ENCODE measurements around the gene TRPV2.
A peak's percentile ranks its signal among the peaks of the same experiment; 100 is the strongest.
"Not testable (repeated sequence)": the region's sequence is repeated elsewhere in the genome, so short reads cannot be mapped to it uniquely, and the experiment has no call there.

Gene TRPV2

GRCh38 chr17:16391451-16391850 lies 23.9 kb upstream of the TRPV2 start:
- TF ChIP-seq CTCF (IDR thresholded peaks at IDR 0.05; ENCODE audit: control extremely low read depth, extremely low read depth, low read depth, missing control alignments): no peak
- DNase-seq (ENCODE audit: extremely low spot score): no peak
- ChIA-PET CTCF (no interaction called here), POLR2A (no interaction called here)

GRCh38 chr17:16392491-16392890 lies 22.9 kb upstream of the TRPV2 start:
- CTCF ChIA-PET; POLR2A ChIA-PET; DNase-seq (ENCODE audit: extremely low spot score): not testable (repeated sequence)

- not testable (repeated sequence) for DNase-seq (ENCODE audit: extremely low spot score)
- POLR2A ChIA-PET: interaction anchor here (1.0 kb wide), 1 partner anchor 15 kb away, joined by 3 read pairs; the partner anchor contains the start of gene UBB
- CTCF ChIA-PET: interaction anchor here (2.2 kb wide), 1 partner anchor 19 kb away, joined by 8 read pairs; the partner anchor contains the start of gene TRPV2
These were observed 19.5 kb upstream of the TRPV2 start for GRCh38 chr17:16395887-16396286.

GRCh38 chr17:16396693-16397092 lies 18.7 kb upstream of the TRPV2 start:
- DNase-seq (ENCODE audit: extremely low spot score): not testable (repeated sequence)
- ChIA-PET CTCF (interaction anchor here (1.1 kb wide), 1 partner anchor 20 kb away, joined by 3 read pairs; no protein-coding TSS in a partner anchor), POLR2A (interaction anchor here (1.0 kb wide), 1 partner anchor 16 kb away, joined by 3 read pairs; the partner anchor contains the start of gene UBB)

GRCh38 chr17:16398270-16399267 lies 16.8 kb upstream of the TRPV2 start:
- no peak for TF ChIP-seq CTCF (IDR thresholded peaks at IDR 0.05; ENCODE audit: control extremely low read depth, extremely low read depth, low read depth, missing control alignments)
- CTCF ChIA-PET: no interaction called here
- POLR2A ChIA-PET: no interaction called here
- DNase-seq (ENCODE audit: extremely low spot score): no peak

- ChIA-PET POLR2A (interaction anchor here (0.9 to 1.0 kb wide), 2 partner anchors 21 to 23 kb away, joined by 3 to 5 read pairs; partner anchors contain the start of gene UBB), CTCF (interaction anchor here (0.7 to 2.2 kb wide), 4 partner anchors 12 to 40 kb away, joined by 3 to 8 read pairs (median 3); partner anchors contain the start of gene TRPV2)
- DNase-seq (ENCODE audit: extremely low spot score): not testable (repeated sequence)
These were observed 11.5 kb upstream of the TRPV2 start for GRCh38 chr17:16403847-16404246.

- POLR2A ChIA-PET: interaction anchor here (1.3 to 2.3 kb wide), 3 partner anchors 22 to 34 kb away, joined by 7 to 20 read pairs (median 11); partner anchors contain the start of gene UBB
These were observed 8.4 kb upstream of the TRPV2 start for GRCh38 chr17:16406742-16407674.

More at GRCh38 chr17:16406742-16407674, 8.4 kb upstream of the TRPV2 start:
- DNase-seq (ENCODE audit: extremely low spot score): peak; percentile 73
- CTCF ChIA-PET: interaction anchor here (0.9 to 2.6 kb wide), 6 partner anchors 12 to 115 kb away, joined by 3 to 20 read pairs (median 4); no protein-coding TSS in a partner anchor
- no peak for TF ChIP-seq CTCF (IDR thresholded peaks at IDR 0.05; ENCODE audit: control extremely low read depth, extremely low read depth, low read depth, missing control alignments)
